Embryonic facial prominence (tissue), 1 donor: ENCODE results near the gene AGBL4.

Source experiments
- DNase-seq: peaks from one replicate; pipeline ENCODE4 v3.0.0-alpha.2; 2016; ENCODE audit errors: extremely low spot score

Gene AGBL4

DNA sequence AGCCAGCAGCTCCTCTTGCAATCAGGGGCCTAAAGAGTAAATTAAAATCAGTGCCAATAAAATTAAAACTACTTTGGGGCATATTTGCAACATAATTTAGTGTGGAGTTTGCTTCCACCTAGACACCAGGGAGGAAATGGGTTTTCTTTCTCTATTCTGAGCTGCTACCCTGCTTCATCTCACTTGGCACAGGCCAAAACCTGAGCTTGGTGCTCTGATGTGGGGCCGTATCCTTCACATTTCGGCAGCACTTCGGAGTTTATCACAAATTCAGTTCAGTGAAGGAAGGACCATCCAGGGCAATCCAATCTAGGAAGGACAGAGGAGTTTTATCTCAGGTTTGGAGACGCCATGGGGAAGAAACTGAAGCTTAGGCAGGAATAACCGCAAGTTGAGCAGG, 1428.1 kb downstream of the AGBL4 start:
- no peak for DNase-seq

DNA sequence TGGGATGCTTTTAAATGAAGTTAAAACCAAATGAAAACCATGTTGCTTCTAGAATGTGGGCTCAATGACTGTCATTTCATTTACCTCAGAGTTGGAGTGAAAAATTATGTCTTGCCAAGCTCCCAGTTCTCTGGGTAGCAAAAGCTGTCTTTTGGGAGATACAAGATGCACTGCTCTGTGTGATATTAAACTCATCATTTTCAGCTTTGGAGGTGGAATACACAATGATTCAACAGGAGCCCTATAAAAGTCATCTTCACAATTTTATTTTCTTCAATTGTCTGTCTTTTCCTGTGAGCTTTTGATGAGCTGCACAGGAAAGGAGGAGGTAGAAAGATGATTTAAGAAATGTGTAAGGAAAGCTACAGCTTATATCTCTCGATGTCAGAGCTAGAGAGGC, 1431.4 kb downstream of the AGBL4 start:
- no peak for DNase-seq

DNA sequence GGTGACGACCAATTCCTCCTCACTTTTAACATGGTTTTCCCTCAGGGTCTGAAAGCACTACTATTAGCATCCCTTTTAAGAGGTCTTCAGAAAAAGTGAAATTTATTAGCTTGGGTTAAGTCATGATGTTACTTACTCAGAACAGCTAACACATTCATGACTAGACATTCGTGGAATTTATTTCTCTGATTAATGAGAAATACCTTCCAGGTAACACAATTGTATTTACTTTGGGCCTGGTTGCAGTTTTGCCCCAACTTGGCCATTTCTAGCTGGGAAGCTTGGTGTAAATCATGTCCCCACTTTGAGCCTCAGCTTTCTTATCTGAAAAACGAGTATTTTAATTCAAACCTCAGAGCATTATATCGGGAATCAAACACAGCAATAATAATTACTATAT, 1432.6 kb downstream of the AGBL4 start:
- DNase-seq, result no peak

DNA sequence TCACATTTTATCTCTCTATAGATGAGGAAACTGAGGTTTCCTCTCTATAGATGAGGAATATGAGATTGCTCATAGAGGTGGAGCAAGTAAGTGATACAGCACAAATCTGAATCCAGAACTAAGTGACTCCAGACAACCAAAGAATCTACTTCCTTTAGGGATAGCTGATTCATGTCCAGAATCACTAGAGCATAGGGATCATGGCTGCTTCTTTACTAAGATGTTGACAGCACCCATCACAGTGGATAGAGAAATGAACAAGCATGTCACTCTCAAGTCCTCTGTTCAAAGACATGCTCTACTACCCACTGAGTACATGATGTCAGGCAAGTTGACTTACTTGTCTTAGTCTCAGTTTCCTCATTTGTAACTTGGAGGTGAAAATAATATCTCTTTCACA, 1435.7 kb downstream of the AGBL4 start:
- DNase-seq, result no peak

DNA sequence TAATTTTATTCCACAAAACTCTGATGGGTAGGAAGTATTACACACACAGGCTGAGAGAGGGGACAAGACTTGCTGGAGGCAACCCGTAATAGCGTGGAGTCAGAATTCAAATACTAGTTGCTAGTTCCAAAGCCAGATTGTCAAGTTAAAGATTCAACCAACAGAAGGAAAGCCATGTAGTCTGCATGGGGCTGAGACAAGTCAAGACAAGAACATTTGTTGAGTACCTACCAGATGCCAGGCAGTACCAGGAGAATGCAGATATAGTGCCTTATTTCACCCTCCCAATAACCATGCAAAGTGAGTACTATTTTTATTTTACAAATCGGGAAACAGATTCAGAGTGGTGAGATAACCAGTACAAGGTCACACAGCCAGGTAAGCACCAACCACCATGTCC, 1441.3 kb downstream of the AGBL4 start:
- no peak for DNase-seq

DNA sequence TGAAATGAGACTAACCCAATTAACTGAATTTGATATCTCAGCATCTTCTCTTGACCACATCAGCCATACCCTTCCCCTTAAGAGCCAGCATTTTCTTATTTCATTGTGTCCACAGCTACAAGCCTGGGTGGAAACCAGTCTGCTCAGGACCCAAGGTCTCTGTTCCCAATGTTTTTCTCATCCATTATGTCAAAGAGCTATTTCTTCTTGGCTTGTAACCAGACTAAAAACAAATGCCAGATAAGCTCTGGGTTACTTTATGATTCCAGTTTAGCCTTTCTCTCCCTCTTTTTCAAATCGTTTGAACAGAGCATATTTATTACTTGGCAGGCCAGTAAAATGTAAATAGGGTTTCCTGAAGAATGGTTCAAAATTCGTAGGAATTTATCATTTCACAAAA, 1442.5 kb downstream of the AGBL4 start:
- DNase-seq, result no peak

DNA sequence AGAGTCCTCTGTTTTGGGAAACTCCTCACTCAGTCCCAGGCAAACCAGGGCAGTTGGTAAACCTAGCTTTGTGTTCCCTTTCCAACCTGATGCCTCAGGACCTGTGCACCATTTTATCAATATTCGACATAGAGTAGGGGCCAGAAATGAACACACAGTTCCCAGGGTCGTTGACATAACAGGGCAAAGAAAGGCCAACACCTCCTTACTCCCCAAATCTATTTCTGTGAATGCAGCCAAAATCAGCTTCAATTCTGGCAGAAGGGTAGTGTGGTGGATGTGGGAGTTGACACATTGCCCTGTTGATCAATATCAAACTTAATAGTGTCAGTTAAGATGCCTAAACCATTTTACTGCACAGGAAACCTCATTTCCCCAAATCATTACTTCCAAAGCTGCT, 1447.2 kb downstream of the AGBL4 start:
- no peak for DNase-seq

DNA sequence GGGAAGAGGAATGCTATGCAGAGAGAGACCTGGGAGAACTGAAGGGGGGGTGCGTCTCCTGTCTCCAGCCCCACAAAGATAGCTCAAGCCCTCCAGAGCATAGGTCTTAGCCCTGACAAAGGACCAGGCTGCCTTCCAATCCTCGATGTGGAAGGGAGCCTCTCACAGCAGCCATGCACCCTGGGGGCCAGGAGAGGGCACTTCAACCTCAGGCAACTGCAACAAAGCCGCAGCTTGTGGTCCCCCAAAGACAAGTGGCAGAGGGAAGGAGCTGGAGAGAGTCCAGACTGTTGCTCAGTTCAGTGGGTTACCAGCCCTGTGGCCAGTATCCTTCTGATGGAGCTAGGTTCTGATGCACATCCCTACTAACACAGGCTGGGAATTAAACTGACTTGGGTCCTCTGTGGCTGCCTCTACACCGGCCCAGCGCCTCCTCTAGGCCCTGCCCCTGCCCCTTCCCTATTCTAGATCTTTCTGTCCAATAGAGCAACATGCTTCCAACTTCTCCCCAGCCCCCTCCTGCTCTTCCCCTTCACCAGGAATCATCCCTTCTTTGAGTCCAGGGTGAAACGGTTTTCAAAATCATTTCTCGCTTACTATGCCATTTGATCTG, 1451.0 kb downstream of the AGBL4 start:
- peak; percentile 18 for DNase-seq

DNA sequence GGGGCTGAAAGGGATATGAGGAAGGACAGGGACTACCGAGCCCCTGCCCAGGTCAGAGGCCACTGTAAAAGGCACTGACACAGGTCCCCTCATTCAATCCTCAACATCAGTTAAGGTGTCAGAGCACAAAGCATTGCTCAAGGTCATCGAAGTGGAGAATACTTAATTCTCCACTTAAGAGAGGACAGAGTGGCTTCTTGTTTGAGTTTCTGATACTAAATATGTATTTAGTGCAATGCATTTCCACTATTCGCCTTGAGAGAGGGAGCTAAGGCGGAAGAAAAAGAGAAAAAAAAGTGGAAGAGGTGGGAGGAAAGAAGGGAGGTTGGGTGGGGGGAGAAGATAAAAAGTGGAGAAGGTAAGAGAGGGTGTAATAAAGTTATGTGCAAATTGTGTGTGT, 1451.6 kb downstream of the AGBL4 start:
- no peak for DNase-seq

DNA sequence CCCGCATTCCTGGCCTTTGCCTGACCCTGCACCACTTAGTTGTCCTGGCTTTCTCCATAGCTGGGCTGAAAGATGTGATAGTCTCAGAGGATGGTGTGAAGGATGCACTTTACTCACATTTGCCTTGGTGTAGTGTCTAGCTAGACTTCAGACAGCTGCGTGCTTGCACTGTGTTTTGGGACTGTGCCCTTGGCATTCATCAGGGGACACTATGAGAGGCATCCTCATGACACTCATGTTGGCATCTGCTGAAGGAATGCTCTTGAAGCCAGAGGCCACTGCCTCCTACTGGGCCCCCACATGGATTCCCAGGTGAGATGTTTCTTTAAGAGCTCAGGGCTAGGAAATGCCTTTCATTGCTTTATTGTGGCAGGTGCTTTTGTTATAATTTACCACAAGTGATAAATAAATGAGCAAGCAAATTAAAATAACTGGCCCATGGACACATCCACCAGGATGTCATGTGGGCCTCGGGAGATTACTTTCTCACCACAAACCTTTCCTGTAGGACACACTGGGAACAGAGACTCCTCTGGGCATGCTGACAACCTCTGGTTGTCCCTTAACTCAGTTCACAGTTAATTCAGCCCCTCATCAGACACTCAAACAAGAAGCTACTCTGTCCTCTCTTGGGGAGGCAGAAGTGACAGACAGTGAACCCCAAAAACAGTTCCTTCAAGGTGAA, 1452.3 kb downstream of the AGBL4 start:
- no peak for DNase-seq

DNA sequence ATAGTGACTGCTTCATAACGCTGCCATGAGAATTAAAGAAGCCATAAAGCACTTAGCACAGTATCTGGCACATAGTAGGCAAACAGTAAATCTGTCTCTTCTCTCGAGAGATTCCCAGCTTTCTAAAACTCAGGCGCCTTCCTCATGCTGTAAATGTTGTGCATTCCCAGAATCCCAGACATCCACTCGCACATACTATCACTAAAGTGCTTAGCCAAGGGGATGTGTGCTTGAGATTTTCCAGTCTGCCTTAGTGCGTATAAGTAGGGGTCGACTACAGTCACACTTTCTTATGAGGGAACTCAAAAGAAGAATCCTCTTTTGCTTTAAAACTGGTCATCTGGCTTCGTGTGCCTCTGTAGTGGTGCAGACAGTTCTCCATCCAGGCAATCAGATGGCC, 1453.2 kb downstream of the AGBL4 start:
- no peak for DNase-seq

DNA sequence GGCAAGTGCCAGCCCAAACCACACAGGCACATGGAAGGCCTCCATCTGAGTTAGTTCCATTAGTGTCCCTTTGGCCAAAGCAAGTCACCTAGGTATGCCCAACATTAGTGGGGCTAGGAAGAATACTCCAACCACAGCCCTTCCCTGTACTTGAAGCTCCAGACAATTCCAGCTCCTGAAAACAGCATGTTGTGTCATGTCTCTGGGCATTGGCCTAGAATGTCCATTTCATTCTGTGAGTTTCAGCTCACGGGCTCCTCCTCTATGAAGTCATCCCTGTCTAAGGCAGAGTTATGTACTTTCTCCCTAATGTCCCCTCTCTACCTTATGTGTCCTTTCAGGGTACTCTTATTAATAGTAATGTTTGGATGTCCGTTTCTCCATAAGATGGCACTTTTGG, 1455.3 kb downstream of the AGBL4 start:
- no peak for DNase-seq

DNA sequence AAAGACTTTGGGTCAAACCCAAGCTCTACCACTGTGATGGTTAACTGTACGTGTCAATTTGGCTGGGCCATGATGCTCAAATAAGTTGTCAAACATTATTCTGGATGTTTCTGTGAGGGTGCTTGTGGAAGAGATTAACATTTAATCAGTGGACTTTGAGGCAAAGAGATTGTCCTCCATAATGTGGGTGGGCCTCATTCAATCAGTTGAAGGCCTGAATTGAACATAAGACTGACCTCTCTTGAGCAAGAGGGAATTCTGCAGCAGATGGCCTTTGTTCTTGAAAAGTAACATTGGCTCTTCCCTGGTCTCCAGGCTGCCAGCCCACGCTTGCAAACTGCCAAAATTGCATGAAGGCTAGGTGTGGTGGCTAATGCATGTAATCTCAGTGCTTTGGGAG, 1457.3 kb downstream of the AGBL4 start:
- DNase-seq, result no peak

DNA sequence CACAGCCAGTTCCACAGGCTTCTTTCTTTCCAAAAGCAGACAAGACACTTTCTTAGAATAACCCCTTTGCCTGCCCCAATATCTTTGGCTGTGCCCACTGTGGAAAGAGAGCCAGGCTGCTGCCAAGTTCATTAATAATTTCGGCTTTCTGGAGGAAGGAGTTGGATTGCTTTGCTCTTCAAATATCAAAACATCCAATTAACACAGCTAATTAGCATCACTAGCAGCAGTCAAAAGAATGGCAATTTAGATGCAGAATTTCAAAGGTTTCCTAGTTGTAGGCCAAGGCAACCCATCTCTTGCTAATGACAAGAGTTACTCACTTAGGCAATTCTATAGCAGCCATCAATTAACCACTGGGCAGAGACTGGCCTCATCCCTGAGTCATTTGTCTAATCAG, 1460.7 kb downstream of the AGBL4 start:
- DNase-seq, result no peak

DNA sequence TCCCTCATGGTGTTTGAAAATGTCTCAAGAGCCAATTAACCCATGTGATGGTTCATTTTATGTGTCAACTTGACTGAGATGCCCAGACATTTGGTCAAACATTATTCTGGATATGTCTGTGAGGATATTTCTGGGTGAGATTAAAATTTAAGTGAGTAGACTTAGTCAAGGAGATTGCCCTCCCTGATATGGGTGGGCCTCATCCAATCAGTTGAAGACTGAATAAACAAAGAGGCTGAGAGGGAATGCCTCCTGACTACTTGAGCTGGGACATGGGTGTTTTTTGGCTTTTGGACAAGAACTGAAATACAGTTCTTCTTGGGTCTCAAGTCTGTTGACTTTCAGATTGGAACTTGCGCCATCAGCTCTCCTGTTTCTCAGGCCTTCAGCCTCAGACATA, 1462.3 kb downstream of the AGBL4 start:
- DNase-seq, result no peak

DNA sequence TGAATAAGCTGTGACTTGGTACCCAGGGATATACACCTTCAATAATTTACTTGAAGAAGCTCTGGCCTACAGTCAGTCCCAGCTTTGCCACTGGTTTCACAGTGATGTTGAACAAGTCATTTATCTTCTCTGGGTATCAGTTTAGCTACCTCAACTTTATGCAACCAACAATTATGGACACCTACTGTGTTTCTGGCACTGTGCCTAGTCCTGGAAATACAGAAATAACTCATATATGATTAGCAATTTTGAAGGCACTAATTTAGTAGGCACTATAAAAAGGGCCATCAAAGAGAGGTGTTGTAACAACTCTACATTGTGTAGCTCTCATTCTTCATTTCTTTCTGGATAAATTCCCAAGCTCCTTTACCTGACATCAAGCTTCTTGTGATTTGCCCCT, 1463.2 kb downstream of the AGBL4 start:
- DNase-seq, result no peak

DNA sequence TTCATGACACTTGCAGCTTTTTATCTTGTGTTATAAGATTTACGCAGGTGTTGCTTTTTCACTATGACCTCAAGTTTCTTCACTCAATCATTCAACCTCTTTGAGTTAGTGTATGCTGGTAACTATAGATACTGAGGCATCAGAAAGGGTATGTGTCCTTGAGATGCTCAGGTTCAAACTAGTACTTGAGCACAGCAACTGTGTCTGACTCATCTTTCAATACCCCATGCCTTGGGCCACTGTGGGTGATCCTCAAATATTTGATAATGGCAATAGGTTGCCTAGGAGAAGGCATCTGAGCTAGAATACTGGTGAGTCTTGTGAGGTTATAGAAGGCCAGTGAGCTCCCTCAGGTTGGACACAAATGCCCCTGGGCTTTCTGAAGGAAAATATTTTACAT, 1463.6 kb downstream of the AGBL4 start:
- no peak for DNase-seq

DNA sequence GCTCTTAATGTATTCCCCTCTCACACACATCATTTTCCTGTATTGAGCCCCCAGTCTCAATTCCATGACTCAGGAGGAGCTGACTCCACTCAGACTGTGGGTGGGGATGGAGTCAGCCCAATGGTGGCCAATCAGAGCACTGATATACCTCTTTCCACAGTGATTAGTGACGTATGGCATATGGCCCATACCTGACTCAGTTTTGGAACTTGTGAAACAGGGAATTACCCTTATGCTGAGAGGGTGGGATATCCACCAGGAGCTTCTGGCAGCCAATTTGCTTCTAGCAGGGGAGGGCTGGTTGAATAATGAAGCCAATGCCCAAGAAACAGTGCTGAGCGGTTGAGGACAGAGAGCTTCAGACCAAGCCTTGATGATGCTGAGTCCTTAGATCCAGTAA, 1465.4 kb downstream of the AGBL4 start:
- DNase-seq, result no peak

DNA sequence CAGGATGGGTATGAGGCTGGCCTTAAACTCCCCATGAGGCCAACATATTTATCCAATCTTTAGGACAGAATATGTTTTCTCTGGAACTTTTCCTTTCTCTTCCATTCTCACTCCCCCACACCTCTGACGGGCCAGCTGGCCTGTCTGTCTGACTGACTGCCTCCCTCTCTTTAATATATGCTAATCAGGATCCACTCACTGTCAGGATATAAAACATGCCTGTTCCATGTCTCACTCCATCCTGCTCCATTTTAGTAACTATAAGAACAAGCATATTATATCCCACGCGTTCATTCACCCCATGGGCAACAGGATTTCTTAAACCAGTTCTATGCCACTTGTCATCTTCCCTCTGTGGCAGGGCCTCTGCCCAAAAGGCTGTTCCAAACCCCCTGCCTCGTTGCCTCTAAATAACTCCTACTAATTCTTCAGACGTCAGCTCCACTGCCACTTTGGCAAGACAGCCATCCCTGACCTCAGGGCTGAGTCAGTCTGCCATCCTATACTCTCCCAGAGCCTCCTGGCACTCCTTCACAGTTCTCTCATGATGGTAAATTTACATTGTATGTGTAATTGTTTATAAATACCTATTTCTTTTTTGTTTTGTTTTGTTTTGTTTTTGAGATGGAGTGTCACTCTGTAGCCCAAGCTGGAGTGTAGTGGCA, 1467.4 kb downstream of the AGBL4 start:
- DNase-seq, result no peak

DNA sequence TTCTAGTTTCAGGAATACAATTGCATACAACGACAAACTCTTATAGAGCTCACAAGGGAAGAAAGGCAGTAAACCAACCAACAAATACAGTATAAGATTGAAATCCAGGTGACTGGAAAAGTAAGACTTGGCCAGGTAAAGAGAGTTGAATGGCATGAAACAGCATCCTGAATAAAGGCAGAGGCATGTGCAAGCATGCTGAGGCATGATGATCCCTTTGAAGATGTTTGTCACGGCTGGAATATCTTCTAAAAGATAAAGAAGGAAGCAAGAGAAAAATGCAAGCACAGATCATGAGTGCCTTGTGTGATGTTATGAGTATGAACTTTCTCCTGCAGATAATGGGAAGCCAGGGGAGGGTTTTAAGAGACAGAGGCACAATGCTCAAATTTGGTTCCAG, 1468.5 kb downstream of the AGBL4 start:
- DNase-seq, result no peak

DNA sequence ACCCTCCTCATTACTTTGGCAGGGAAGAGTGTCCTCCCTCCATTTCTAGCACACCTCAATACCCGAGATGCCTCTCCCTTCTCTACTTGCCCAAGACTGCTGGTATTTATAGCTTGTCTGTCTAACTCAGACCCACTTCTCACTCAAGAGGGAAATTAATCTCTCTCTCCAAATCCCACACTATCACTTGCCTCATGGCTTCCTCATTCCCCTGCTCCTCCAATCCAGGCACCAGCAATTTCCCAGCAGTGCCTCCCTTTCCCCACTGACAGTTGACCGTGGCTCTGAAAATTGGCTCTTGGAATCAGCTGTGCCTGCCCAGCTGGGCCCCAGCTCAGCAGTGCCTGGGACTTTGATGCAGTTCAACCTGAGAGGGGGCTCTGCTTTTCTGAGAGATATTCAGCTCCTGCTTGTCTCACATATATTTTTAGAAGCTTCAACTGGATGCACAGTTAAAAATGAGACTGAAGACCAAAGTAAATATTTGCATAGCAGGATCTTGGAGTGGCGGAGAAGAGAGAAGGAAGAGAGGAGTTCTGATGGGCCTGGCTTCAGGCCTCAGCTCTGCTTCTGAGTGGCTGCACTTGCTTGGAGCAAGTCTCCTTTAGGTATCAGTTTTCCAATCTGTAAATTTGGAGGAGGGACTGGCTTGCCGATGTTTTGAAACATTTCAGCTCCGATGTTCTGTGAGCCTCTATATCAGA, 1470.7 kb downstream of the AGBL4 start:
- DNase-seq, result no peak

DNA sequence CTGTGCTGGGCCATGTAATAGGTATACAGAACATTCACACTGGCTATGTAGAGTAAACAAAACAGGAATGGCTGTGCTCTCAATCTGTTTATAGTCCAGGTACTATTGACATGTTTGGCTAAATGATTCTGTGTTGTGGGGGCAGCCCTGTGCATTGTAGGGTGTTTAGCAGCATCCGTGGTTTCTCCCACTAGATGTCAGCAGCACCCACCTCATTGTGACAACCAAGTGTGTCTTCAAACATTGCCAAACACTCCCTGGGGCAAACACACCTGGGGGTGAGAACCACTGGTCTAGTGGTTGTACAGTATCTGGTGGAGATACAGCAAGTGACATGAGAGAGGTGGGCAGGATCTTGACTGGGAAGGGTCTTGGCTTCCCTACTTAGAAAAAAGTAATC, 1471.3 kb downstream of the AGBL4 start:
- no peak for DNase-seq

DNA sequence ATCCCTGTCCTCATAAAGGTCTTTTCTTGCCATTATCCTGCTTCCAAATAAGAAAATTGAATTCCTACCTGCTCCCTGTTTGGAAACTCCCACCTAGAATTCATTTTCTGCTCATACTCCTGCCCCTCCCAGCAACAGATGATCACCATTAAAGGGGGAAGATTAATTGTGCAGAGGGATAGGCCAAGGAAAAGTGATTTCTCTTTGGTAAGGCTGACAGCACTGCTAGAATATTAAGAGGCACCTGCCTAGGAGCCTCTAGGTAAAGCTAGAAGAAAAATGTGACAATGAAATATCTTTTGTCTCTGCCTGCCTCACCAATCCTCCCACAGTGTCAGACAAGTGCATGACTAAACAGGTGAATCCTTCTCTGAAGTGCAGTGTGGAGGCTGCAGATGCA, 1474.8 kb downstream of the AGBL4 start:
- DNase-seq, result no peak
